HG02970 (cell line): ENCODE results near the gene PIK3R3.
"Not testable (repeated sequence)": the region's sequence is repeated elsewhere in the genome, so short reads cannot be mapped to it uniquely, and the experiment has no call there.

Experiments
- ATAC-seq: cut with Tn5 transposase; IDR thresholded peaks from one replicate; pipeline ENCODE4 v1.9.1; 2021; ENCODE audit warnings: mild to moderate bottlenecking, moderate library complexity, moderate number of reproducible peaks; ENCODE audit not compliant: unreplicated experiment, low FRiP score

The PIK3R3 gene

DNA sequence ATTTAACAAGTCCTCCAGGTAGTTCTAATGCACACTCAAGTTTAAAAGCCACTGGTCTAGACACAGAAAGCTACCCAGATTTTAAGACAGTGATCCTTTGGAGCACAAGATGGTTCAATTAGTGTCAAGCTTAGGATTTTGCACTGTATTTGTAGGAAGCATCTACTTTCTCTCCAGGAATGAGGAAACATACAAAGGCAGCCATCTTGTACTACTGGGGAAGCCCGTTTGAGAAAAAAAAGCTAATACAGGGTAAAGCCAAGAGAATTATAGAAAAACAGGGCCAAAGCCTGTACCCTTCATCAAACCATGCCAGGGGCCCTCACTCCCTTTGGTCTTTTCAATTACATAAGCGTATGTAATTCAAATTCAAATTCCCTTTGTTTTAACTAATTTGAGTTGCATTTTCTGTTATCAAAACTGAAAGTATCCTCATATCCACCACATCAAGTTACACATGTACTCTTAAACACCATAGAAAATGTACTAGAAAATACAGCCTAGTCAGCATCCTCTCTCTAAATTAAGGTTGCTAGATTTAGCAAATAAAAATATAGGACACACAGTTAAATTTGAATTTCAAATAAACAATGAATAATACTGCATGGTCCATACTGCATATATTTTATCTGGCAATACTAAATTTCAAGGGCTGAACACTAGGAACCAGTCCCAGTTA lies 17.4 kb downstream of the PIK3R3 start:
- no peak for ATAC-seq

GRCh38 chr1:46113948-46114347 lies 18.5 kb downstream of the PIK3R3 start:
- ATAC-seq: no peak

GRCh38 chr1:46112108-46112507 lies 20.3 kb downstream of the PIK3R3 start:
- ATAC-seq: no peak

- no peak for ATAC-seq
These were observed 21.9 kb downstream of the PIK3R3 start for GRCh38 chr1:46110521-46110920.

- no peak for ATAC-seq
These were observed 29.5 kb downstream of the PIK3R3 start for GRCh38 chr1:46102769-46103476.

GRCh38 chr1:46099215-46099614 lies 33.2 kb downstream of the PIK3R3 start:
- no peak for ATAC-seq

DNA sequence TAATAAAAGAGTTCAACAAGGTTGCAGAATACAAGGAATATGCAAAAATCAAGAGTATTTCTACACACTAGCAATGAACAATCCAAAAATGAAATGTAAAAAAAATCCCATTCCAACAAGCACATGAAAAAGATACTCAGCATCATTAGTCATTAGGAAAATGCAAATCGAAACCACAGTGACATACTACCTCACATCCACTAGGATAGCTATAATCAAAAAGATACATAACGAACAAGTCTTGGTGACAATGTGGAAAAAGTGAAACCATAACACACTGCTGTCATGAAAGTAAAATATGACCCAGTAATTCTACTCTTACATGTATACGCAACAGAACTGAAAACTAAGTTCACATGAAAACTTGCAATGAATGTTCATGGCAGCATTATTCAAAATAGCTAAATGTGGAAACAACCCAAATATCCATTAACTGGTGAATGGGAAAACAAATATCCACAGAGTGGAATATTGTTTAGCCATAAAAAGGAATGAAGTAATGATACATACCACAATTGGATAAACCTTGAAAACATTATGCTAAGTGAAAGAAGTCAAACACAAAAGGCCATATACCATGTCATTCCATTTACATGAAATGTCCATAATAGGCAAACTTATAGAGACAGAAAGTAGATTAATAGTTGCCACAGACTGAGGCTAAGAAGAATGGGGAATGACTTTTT lies 34.3 kb downstream of the PIK3R3 start:
- ATAC-seq: no peak

- no peak for ATAC-seq
These were observed 35.3 kb downstream of the PIK3R3 start for GRCh38 chr1:46097149-46097472.

DNA sequence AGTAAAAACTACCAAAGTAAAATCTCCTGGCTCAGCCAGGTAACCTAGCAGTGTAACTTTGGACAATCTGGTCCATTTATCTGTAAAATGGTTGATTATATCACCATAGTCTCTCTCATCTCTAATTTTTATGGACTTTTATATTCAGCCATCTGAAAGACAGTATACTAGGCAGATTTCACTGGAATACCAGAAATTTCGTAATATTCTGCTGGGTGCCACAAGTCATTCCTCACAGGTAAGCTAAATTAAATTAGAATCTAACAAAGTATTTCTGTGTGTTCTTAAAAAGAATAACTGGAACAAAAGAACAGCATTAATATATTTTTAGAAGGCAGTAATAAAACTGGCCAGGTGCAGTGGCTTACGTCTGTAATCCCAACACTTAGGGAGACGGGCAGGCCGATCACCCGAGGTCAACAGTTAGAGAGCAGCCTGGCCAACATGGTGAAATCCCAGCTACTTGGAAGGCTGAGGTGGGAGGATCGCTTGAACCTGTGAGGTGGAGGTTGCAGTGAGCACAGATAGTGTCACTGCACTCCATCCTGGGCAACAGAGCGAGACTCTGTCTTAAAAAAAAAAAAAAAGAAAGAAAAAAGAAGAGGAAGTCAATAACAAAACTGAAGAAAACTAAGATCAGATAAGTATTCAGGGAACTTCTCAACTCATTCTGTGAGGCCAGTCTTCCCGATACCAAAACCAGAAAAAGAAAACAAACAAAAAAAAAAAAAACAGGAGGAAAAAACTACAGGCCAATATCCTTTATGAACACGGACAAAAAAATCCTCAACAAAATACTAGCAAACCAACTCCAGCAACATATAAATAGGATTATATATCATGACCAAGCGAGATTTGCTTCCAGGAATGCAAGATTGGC lies 35.9 kb downstream of the PIK3R3 start:
- ATAC-seq: no peak

- ATAC-seq: not testable (repeated sequence)
These were observed 37.3 kb downstream of the PIK3R3 start for GRCh38 chr1:46095110-46095509.

GRCh38 chr1:46094471-46095005 lies 37.9 kb downstream of the PIK3R3 start:
- ATAC-seq: no peak

DNA sequence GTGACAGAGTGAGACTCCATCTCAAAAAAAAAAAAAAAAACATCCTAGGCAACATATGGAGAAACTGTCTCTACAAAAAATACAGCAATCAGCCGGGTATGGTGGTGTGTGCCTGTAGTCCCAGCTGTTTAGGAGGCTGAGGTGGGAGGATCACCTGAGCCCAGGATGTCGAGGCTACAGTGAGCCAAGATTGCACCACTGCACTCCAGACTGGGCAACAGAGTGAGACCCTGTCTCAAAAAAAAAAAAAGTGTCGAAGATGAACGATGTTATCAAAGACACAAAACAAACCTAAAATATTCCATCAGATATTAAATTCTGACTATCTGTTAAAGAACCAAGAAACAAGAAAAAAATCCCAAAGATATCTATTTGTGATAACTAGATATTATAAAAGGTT lies 38.6 kb downstream of the PIK3R3 start:
- ATAC-seq: not testable (repeated sequence)

DNA sequence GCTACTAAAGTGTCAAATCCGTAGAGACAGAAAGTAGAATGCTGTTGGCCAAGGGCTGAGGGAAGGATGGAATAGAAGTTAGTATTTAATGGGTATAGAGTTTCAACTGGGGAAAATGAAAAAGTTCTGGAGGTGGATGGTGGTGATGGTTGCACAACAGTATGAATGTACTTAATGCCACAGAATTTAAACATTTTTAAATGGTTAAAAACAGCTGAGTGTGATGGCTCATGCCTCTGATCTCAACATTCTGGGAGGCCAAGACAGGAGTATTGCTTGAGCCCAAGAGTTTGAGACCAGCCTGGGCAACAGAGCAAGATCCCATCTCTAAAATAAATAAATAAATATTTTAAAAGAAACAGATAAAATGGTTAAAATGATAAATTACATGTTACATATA lies 44.5 kb downstream of the PIK3R3 start:
- no peak for ATAC-seq

- no peak for ATAC-seq
These were observed 45.9 kb downstream of the PIK3R3 start for GRCh38 chr1:46086576-46086975.

- no peak for ATAC-seq
These were observed 47.6 kb downstream of the PIK3R3 start for GRCh38 chr1:46084553-46085451.

DNA sequence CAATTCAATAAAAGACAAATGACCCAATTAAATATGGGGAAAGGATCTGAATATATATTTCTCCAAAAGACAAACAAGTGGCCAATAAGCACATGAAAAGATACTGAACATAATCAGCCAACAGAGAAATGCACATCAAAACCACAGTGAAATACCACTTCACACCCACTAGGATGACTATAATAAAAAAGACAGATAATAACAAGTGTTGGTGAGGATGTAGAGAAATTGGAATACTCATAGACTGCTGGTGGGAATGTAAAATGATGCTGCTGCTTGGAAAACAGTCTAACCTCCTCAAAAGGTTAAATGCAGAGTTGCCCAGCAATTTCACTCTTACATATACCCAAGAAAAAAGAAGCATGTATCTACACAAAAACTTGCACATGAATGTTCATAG lies 48.9 kb downstream of the PIK3R3 start:
- no peak for ATAC-seq

DNA sequence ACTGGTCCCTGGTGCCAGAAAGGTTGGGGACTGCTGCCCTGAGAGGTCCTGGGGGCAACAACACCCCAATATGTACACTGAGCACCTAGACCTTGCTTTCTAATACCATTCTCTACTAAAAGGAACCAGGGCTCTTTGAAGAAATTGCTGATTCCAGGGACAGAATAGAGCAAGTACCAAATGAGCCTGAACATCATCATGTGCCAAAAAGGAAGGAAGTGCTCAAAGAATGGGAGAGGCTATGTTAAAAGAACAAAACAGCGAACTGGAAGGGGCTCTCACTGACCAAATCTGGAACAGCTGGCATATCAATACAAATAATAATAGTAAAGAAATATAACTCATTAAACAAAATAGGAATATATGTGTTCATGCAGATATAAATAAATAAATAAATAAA lies 50.8 kb downstream of the PIK3R3 start:
- no peak for ATAC-seq

- no peak for ATAC-seq
These were observed 51.2 kb downstream of the PIK3R3 start for GRCh38 chr1:46081206-46081605.

GRCh38 chr1:46080257-46080656 lies 52.2 kb downstream of the PIK3R3 start:
- ATAC-seq: no peak

GRCh38 chr1:46077644-46078043 lies 54.8 kb downstream of the PIK3R3 start:
- ATAC-seq: no peak
